SKM-1 treated with dmso at 0.1 percent for 144 hours (cell line): ENCODE results near the gene KLHL20.

Source experiments
- DNase-seq: peaks from one replicate; lab custom pipeline; 2025; ENCODE audit not compliant: unreplicated experiment; lab: John Stamatoyannopoulos, UW

Gene KLHL20

GRCh38 chr1:173832748-173833147, 118.0 kb downstream of the KLHL20 start:
- DNase-seq, result no peak
